GM19035 (cell line): ENCODE results near the gene SLC6A9.

Experiments
- ATAC-seq: cut with Tn5 transposase; IDR thresholded peaks from one replicate; pipeline ENCODE4 v1.9.1; 2021; ENCODE audit not compliant: unreplicated experiment

Gene SLC6A9

DNA sequence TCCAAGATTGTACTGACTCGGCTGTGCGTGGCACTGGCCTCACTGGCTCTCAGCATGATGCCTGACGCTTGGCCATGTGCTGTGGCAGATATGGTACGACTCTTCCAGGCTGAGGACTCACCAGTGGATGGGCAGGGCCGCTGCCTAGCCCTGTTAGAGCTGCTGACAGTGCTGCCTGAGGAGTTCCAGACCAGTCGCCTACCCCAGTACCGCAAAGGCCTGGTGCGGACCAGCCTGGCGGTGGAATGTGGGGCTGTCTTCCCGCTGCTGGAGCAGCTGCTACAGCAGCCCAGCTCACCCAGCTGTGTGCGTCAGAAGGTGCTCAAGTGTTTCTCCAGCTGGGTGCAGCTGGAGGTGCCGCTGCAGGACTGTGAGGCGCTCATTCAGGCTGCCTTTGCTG, 81.6 kb downstream of the SLC6A9 start:
- no peak for ATAC-seq

DNA sequence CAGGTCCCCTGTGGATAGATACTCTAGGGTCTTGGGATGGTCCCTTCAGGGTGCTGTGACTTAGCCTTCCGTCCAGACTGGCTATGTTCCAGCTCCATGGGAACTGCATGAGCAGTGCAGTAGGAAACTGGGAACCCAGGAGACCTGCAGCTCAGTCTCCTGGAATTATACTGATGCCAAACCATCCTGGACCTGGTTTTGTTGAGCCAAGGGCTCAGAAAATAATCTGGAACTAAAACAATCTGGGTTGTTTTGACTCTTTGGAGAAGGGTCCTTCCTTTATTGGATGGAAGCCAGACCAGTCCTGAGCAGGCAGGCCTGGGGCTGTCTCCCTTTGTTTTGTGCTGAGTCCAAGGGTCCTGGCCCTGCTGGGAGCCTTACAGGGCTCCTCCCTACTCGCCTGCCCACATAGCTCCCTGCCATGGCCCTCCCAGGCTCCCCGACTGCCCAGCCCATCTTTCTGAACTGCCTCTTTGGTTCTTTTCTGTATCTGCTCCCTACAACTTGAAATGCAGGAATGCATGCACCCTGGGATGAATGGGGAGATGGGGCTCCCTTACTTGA, 83.3 kb downstream of the SLC6A9 start:
- no peak for ATAC-seq

DNA sequence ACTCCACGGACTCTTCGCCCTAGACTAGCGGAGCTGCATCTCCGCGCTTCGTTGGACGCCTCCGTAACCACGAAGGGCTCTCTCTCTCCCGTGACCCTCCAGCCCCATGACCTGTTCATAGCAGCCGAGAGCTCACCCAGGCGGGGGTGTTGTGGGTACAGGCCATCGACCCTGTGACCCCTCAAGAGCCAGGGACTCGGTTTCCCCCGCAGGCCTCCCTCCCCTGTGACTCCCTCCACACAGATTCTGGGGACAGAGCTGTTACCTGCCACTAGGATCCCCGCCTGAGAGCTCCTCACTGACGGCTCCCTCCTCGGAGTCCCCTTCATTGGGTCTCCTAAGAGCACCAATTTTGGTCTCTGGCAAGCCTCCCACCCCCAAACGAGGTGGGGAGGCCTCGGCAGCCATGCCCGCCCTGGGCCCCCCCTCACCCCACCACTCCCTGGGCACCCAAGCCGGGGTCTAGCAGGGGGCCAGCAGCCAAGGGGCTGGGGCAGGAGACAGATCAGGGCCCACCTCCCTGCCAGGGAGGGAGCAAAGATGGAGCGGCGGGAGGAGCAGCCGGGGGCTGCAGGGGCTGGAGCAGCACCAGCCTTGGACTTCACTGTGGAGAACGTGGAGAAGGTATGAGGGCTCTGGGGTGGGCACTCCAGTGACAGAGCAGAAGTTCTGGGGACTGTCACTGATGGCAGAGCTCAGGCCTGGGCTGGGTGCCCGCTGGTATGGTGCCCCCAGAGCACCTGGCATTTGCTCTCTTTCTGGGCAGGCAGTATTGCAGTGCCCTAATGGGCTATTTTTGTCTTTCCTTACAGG, 84.0 kb downstream of the SLC6A9 start:
- peak; percentile 31 for ATAC-seq
